Endothelial cell of umbilical vein (primary cell): ENCODE data around the gene ZSCAN1. TPM values are rescaled to one million over a fixed set of nuclear protein-coding genes. Genes with fewer than 3 reads are reported as not detected.

Experiments
- BruUV-seq: library from RNA; stranded (reverse); fragments of 400-500 nt; replicated peaks from 2 replicates; lab custom pipeline; 2021; lab: Mats Ljungman, UMichigan
- CTCF ChIA-PET: fragments of 300-600, 350-600 bp; sonication (Branson Sonifier 250); formaldehyde crosslinking; loops from one replicate; lab custom pipeline; 2021; ENCODE audit warnings: antibody characterized with exemption, inconsistent platforms; lab: Charles Lee
- POLR2A ChIA-PET: fragments of 300-600, 350-600 bp; sonication (Branson Sonifier 250); formaldehyde crosslinking; loops from one replicate; lab custom pipeline; 2021; ENCODE audit warnings: antibody characterized with exemption, inconsistent platforms; lab: Charles Lee
- DNase-seq: peaks from one replicate; pipeline ENCODE4 v3.0.0-alpha.2; 2011; ENCODE audit warnings: low read depth, low spot score
- FAIRE-seq: peaks from 2 replicates; lab custom pipeline; 2011; peaks lifted over from hg19 to GRCh38; lab: Jason Lieb, UNC
- H2AFZ ChIP-seq: 2 replicates; pipeline ENCODE4 v1.6.0; 2012; ENCODE audit warnings: low read depth, low read length, control low read depth, inconsistent platforms
- H3K27ac ChIP-seq: 2 replicates; pipeline ENCODE4 v1.5.1; 2011; ENCODE audit warnings: low read depth, mild to moderate bottlenecking, control low read depth, low read length, moderate library complexity; ENCODE audit not compliant: insufficient read depth
- H3K27me3 ChIP-seq, 2 experiments: 2 replicates each; pipeline versions ENCODE4 v1.6.0 to v1.6.1; 2011; ENCODE audit warnings: low read length in 2 of 2, mixed read lengths in 1 of 2; ENCODE audit not compliant: control insufficient read depth in 2 of 2, insufficient read depth in 2 of 2
- H3K36me3 ChIP-seq, 2 experiments: 2 replicates in 1 of 2; 3 replicates in 1 of 2; pipeline ENCODE4 v1.5.1; 2011; ENCODE audit warnings: low read length in 2 of 2, mild to moderate bottlenecking in 1 of 2, moderate library complexity in 1 of 2; ENCODE audit not compliant: control insufficient read depth in 2 of 2, insufficient read depth in 2 of 2; ENCODE audit errors: extremely low read depth in 1 of 2
- H3K4me1 ChIP-seq: 3 replicates; pipeline ENCODE4 v1.5.1; 2011; ENCODE audit warnings: mild to moderate bottlenecking, low read length; ENCODE audit not compliant: control insufficient read depth, insufficient read depth; ENCODE audit errors: extremely low read depth
- H3K4me2 ChIP-seq: 2 replicates; pipeline ENCODE4 v1.6.1; 2011; ENCODE audit warnings: low read length, control low read depth, mixed read lengths; ENCODE audit not compliant: insufficient read depth
- H3K4me3 ChIP-seq, 3 experiments: fragments of 200-600 bp in 1 of 3; sonication (generic), shearing (Covaris generic) in 1 of 3; replicated peaks in 1 of 3; 2 replicates each; pipeline ENCODE4 v1.5.1; 2011 to 2016; ENCODE audit warnings: control low read depth in 3 of 3, low read length in 3 of 3, mild to moderate bottlenecking in 2 of 3, inconsistent platforms in 1 of 3, low read depth in 1 of 3, moderate library complexity in 1 of 3; ENCODE audit not compliant: insufficient read depth in 1 of 3
- H3K79me2 ChIP-seq: 2 replicates; pipeline ENCODE4 v1.6.0; 2012; ENCODE audit warnings: low read length, inconsistent platforms; ENCODE audit not compliant: control insufficient read depth, insufficient read depth
- H3K9ac ChIP-seq: replicated peaks from 2 replicates; pipeline ENCODE3; 2011; ENCODE audit warnings: low read length, control low read depth; ENCODE audit not compliant: insufficient read depth; ENCODE audit errors: extremely low read depth
- H3K9me1 ChIP-seq: replicated peaks from 3 replicates; pipeline ENCODE4 v1.6.0; 2011; ENCODE audit warnings: mild to moderate bottlenecking, low read length; ENCODE audit not compliant: control insufficient read depth, insufficient read depth; ENCODE audit errors: extremely low read depth
- H3K9me3 ChIP-seq: replicated peaks from 2 replicates; pipeline ENCODE4 v1.5.1; 2012; ENCODE audit warnings: low read length, inconsistent platforms; ENCODE audit not compliant: control insufficient read depth, insufficient read depth
- H4K20me1 ChIP-seq: replicated peaks from 2 replicates; pipeline ENCODE3; 2011; ENCODE audit warnings: mild to moderate bottlenecking, low read length; ENCODE audit not compliant: control insufficient read depth, insufficient read depth; ENCODE audit errors: extremely low read depth
- FOS ChIP-seq: IDR thresholded peaks from 2 replicates; pipeline ENCODE4 v1.6.1; 2011; ENCODE audit warnings: mild to moderate bottlenecking, low read length, moderate library complexity, borderline replicate concordance; ENCODE audit not compliant: insufficient read depth
- GATA2 ChIP-seq: IDR thresholded peaks from 2 replicates; pipeline ENCODE4 v1.7.0; 2011; ENCODE audit warnings: low read depth, mild to moderate bottlenecking, moderate library complexity, mixed read lengths, low read length; ENCODE audit not compliant: insufficient read length, insufficient read depth
- MAX ChIP-seq: IDR thresholded peaks from 2 replicates; pipeline ENCODE4 v1.6.1; 2011; ENCODE audit not compliant: insufficient read depth, insufficient read length
- POLR2AphosphoS5 ChIP-seq: IDR thresholded peaks from 2 replicates; pipeline ENCODE4 v1.6.1; 2012; ENCODE audit warnings: low read depth, mild to moderate bottlenecking, control low read depth, low read length, moderate library complexity; ENCODE audit not compliant: insufficient read depth
- dilution Hi-C: fragments of 300-500 bp; cut with MboI; formaldehyde crosslinking; loops from one replicate; pipeline ENCODE4 v1.15.0; 2019; ENCODE audit warnings: low sequenced_read_pairs; ENCODE audit not compliant: extremely low pct_ligation_motif_present
- intact Hi-C: fragments of 100-400 bp; cut with micrococcal nuclease; formaldehyde crosslinking; loops from one replicate; pipeline ENCODE4 v1.10.0; 2022
- polyA plus RNA-seq, 4 experiments: library from polyadenylated mRNA; depleted of rRNA in 3 of 4; stranded (reverse) in 3 of 4; unstranded in 1 of 4; fragments of >200 nt; gene quantifications; 2 replicates each; pipeline versions ENCODE4 v1.2.1 to v1.2.3, GENCODE V29; 2011 to 2012; ENCODE audit warnings: missing spikeins in 1 of 4
- total RNA-seq: library from RNA; stranded (reverse); gene quantifications from 2 replicates; pipeline ENCODE4 v1.2.3, GENCODE V29; 2021

The ZSCAN1 gene
- total and polyA plus RNA-seq, 2 donors (not counting 3 experiments of a cell fraction or from before 2014, with no cell fraction given) = 0.10 TPM; not detected in 1

GRCh38 chr19:58040751-58041525 lies 7.1 kb downstream of the ZSCAN1 start:
- ChIA-PET CTCF (no interaction called here), POLR2A (no interaction called here)
- dilution Hi-C loops = no loop called here
- Histone ChIP-seq H3K27ac (no peak overlapping the region), H3K36me3 (no peaks in the 10 kb centered on the region), H3K9me1 (no peaks in the 10 kb centered on the region), H3K4me1 (no peaks in the 10 kb centered on the region), H3K9me3 (peaks cover 6% of the 10 kb centered on the region), H3K27me3 (no peaks in the 10 kb centered on the region), H3K4me3 (no peak overlapping the region), H3K9ac (no peak overlapping the region), H4K20me1 (no peaks in the 10 kb centered on the region), H3K4me2 (no peak overlapping the region), H3K79me2 (no peaks in the 10 kb centered on the region), H2AFZ (no peak overlapping the region)
- FAIRE-seq (no peak), DNase-seq (no peak)
- intact Hi-C loops = no loop called here
- TF ChIP-seq POLR2AphosphoS5 = no peak
- TF ChIP-seq FOS = no peak
- no peak for TF ChIP-seq GATA2
- TF ChIP-seq MAX = no peak
- no TSS peak for BruUV-seq

DNA sequence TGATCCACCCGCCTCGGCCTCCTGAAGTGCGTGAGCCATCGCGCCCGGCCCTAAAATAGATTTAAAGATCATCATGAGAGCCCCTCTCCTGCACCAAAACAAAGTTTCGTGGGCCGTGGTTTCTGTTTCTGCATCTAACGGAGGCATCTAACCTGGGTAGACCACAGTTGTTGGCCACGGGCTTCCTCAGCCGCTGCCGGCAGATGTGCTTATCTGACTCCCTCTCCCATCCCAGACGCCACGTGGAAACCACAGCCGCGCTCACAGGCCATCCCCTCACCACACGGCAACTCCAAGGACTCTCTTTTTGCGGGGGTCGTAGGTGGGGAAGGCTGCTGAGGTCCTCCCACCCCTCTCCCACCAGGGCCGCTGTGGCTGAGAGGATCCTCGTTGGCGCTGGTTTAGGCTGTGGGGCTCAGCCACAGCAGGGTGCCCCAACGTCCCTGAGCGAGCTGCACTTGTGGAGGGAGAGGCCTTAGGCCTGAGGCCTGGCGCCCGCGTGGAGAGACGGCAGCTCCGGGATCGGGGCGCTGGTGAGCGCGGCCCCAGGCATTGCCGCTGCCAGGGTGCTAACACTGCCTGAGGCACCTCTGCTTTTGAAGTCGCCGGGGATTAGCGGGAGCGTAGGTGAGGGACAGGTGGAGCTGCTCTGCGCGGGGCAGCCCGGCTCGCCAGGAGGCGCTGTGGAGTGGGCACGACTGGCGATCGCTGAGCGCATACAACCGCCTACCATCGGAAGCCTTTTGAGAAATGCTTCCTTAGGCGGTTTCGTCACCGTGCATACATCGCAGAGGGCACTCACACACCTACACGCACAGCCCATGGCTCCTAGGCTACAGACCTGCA lies 8.9 kb downstream of the ZSCAN1 start:
- no peak for TF ChIP-seq FOS
- no peak for TF ChIP-seq MAX
- TF ChIP-seq POLR2AphosphoS5 = no peak
- Histone ChIP-seq H2AFZ (no peak overlapping the region), H3K9ac (no peak overlapping the region), H3K27me3 (no peaks in the 10 kb centered on the region), H3K9me1 (no peaks in the 10 kb centered on the region), H3K4me3 (no peak overlapping the region), H3K79me2 (no peaks in the 10 kb centered on the region), H3K4me2 (no peak overlapping the region), H4K20me1 (no peaks in the 10 kb centered on the region), H3K36me3 (no peaks in the 10 kb centered on the region), H3K9me3 (peaks cover 9% of the 10 kb centered on the region), H3K4me1 (no peaks in the 10 kb centered on the region), H3K27ac (no peak overlapping the region)
- intact Hi-C loops = no loop called here
- dilution Hi-C loops = no loop called here
- BruUV-seq = no TSS peak
- CTCF ChIA-PET = no interaction called here
- FAIRE-seq = no peak
- POLR2A ChIA-PET = no interaction called here
- no peak for DNase-seq
